HG03442 (cell line): ENCODE results near the gene ADAMTSL3.
"Not testable (repeated sequence)": the region's sequence is repeated elsewhere in the genome, so short reads cannot be mapped to it uniquely, and the experiment has no call there.

Experiments
- ATAC-seq: cut with Tn5 transposase; IDR thresholded peaks from one replicate; pipeline ENCODE4 v1.9.1; 2021; ENCODE audit warnings: mild to moderate bottlenecking, moderate library complexity; ENCODE audit not compliant: unreplicated experiment

ADAMTSL3 gene

DNA sequence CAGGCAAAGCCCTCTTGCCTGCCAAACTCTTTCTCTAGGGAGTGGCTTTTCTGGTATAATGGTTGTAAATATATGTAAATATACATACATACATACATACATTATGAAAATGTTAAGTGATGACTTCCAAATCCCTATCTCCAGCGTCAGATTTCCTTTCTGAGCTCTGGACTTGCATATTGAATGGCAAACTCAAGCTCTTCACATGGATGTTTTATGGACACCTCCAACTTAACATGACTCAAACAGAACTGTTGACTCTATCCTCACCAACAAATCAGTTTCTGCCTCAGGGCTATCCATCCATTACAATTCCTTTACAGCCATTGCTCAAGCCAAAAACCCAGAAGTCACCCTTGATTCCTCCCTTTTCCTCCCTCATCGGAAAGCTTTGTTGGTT is 45.1 kb downstream of the ADAMTSL3 start:
- ATAC-seq: no peak

DNA sequence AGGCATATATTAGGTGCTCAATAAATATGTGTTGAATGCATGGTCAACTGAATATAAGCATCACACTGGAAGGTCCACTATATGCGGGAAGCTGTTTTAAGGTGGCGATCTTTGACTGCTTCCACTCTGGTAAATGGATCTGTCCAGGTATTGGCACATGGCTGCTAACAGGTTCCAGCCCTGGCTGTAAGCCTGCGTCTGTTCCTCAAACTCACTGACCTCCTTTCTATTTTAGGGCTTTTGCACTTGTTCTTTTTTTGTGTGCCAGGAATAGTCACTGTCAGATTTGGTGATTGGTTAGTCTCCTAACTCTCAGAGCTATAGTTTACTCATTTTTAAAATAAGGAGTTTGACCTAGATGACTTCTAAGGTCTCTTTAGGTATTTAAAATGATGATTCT is 46.2 kb downstream of the ADAMTSL3 start:
- ATAC-seq: no peak

DNA sequence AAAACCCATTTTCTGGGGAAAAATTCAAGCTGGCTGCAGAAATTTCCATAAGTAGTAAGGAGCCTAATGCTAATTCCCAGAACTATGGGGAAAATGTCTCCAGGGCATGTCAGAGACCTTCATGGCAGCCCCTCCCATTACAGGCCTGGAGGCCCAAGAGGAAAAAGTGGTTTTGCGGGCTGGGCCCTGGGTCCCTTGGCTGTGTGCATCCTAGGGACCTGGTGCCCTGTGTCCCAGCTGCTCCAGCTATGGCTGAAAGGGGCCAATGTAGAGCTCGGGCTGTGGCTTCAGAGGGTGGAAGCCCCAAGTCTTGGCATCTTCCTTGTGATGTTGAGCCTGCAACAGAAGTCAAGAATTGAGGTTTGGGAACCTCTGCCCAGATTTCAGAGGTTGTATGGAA is 48.4 kb downstream of the ADAMTSL3 start:
- ATAC-seq: not testable (repeated sequence)

DNA sequence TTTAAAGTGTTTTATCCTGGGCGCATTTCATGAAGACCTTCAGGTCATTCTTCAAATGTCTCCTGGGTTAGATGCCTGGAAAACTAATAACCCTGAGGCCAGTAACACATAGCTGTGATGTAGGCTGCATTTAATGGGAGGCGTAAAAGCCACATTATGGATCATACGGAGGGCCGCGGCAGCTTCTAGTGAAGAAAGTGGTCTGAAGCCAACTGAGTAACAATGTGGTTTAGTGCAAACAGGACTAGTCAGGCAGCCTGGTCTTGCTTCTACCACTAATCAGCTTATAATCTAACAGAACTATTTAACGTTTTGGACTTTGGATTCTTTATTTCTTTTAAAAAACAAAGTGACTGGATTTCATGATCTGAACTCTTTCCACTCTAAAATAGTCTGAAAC is 54.4 kb downstream of the ADAMTSL3 start:
- no peak for ATAC-seq

DNA sequence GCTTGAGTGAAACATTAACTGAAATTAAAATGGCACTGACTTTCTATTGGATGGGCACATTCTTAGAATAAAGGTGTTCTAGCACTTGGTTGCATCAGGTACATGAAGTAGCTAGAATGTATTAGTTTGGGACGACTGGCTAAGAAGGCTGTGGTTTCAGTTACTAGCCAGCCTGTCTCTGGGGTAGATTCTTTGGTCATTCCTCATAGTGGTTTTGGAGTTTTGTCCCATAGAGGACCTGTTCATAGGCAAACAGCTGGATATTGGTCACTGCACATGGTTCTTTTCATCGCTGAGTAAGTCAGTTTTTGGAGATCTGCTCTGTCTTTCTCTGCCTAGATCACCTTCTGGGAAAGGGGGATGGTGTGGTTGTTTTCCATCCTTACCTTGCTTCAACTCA is 55.3 kb downstream of the ADAMTSL3 start:
- no peak for ATAC-seq

DNA sequence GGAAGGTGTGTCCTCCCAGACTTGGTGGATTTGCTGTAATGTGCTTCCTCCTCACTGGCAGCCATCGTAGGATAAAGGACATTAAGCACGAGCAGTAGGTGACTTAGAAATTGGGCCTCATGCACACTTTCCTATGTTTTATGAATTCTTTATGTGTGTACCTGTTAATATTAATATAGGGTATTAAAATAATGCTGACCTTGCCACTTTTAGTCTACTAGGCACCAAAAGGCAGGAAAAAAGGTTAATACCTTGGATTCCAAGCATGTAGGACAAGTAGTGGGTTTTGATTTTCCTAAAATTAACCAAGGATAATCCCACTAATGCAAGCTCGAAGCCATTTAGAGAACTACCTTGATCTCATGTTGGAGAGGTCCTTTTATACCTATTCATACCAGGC is 55.9 kb downstream of the ADAMTSL3 start:
- ATAC-seq: no peak

DNA sequence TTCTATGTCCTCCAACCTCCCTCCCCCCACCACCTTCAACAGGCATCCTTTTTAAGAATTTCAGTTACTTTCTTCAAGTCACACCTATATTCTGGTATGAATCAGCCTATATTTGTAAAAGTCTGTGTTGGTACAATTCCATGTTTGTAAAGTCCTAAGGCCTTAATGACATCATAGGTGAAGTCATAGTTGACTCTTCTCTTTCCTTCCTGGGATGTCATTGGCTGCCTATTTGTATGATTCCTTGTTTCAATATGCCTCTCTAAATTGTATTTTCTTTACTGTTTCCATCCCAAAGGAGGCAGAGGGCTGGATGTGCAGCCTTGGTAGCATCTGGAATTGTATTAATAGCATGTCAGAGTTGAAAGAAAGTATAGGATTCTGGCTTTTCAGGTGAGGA is 56.5 kb downstream of the ADAMTSL3 start:
- ATAC-seq: no peak

DNA sequence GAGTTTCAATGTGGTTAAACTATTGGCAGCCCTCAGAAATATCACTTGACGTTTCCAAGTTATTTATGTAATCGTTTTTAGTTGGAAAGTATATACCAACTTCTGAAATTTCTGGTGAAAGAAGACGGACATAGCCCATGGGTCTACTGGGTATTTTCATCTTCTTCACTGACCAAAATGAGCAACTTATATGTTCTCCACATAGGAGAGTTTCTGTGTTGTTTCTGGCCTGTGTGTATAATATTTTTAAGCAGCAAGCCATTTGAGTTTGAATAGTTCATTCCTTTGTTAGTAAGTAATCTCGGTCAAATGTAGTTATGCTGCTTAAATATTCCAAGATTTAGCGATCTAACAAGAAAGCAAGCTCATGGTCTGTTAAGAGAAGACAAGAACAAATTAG is 57.3 kb downstream of the ADAMTSL3 start:
- no peak for ATAC-seq

DNA sequence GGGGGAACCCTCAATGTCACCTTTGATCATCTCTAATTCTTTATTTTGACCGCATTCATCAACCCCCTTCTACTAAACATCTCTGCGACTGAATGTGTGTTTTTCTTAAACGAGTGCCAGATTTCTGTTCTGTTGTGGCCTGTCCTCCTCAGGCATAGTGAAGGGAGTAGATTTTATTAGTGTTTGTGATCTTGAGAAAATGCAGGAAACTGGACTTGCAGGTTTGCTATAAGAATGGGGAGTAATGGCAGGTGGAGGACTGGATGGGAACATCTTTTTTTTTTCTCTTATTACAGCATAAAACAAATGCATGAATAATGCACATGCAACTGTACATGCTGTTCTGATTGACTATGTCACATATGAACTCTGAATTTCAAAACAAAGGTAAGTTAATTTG is 59.3 kb downstream of the ADAMTSL3 start:
- no peak for ATAC-seq

DNA sequence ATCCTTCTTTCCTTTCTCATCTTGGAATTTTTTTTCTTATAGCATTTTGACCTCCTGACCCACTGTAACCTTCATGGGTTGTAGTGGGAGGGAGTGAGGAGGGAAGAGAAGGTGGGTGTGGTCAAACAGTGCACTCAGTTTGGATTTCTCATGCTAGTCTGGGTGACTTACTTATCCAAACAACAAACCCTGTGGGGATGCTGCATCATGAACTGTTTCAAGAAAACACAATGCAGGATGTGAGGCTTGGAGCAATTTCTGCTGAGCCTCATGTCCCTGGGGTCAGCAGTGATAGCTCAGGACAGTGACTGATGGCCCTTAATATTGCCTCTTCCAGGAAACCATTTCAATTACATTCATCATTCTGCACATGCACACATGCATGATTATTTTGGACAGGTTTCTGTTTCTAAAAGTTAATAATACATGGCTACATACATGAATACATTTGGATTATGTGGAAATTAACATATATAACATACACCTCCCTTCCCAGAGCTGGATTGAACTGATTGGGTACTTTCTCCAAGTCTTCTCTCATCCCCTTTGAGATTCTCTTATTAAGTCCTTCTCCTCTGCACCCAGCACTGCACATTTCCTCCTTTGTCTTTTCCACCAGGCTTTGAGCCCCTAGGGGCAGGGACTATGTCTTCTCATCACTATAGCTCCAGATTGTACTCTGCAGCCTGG is 61.2 kb downstream of the ADAMTSL3 start:
- ATAC-seq: no peak

DNA sequence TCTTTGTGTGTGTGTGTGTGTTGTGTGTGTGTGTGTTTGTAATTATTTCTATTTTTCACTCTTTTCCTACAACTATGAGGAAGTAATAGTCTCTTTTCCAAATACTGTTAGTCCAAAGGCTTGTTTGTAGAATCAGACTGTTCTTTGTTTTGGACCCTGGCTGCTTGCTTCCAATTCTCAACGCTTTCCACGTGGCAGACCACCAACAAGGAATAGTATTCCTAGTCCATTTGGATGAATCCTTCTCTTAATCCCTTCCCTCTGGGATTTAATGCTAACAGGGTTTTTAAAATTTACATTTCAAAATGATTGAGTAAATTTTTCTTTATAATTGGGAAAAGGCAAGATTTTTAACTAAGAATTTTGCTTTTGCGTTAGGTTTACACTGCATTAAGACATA is 62.7 kb downstream of the ADAMTSL3 start:
- ATAC-seq: no peak

DNA sequence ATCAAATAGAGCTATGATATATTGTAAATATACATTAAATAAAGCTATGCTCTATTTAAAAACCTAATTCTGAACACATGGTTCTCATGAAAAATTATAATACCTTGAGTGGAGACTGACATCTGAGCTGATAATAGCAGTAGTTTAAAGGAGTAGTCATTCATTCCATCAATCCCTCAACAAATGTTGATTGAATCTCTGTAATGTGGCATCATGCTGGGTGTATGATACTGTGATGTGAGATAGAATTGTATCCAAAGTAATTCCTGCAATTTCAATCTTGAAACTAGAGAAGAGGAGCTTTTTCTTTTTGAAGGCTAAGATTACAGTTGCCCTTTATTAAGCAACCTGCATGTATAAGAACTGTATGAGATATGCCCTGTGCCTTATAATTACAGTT is 63.1 kb downstream of the ADAMTSL3 start:
- no peak for ATAC-seq

DNA sequence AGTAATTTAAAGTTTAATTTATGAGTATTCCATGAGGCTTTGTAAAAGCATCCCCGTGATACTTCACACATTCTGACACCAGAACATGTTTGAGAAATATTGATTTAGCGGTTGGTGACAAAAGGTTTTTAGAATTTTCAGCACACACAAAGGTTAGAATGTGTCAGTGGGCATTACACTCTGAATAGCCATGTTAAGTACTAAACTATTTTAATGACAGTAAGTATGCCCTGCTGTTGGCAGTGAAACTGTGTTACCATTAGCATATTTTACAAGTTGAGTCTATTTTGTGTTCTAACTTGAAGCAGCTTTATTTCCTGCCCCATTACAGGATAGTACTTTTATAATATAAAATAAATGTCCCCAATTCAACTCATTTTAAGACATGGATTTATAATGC is 66.5 kb downstream of the ADAMTSL3 start:
- ATAC-seq: no peak

DNA sequence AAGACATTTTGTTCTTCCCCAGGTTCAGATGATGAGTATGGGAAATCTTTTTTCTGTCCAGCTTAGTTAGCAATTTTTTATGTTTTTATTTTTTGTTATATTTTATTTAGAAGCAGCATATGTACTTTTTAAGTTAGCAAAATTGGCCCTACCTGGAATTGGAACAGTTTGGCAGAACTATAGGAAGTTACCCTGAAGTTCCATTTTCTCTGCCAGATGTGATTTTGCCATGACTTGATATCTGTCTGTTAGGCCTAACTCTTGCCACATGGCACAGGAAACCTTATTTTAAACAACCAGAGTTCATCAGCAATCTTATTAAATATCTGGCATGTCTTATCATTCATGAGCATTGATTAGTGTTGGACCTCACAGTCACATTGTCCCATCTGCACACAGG is 67.1 kb downstream of the ADAMTSL3 start:
- no peak for ATAC-seq

DNA sequence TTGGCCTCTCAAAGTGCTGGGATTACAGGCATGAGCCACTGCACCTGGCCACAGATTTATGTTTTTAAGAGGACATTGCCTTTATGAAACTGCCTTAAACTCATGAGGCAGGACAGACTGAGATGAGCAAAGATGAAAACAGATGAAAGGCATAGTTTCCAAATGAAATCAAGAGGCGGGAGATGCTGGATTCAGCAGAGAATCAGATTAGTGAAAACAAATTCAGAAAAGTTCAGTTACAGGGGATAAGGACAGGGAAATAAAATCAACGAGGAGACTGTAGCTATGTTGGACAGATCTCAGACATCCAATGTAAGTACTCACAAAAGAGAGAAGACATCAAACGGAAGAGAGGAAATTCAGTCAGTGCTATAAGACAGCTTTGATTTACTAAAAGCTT is 68.1 kb downstream of the ADAMTSL3 start:
- no peak for ATAC-seq

DNA sequence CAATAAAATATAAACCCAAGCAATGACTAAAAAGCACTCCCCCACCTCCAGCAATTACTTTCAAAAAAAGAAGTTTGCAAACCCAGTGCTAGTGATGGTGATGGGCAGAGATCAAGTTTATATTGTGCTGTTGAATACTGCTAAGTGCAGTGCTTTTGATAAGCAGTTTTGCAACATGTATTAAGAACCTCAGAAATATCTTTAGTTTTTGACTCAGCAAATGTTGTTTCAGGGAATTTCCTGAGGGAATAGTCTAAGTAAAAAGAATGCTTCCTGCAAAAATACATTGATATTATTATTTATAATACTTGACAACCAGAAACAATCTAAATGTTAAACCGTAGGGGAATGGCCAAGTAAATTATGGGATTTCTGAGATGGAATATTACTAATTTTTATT is 69.3 kb downstream of the ADAMTSL3 start:
- no peak for ATAC-seq

DNA sequence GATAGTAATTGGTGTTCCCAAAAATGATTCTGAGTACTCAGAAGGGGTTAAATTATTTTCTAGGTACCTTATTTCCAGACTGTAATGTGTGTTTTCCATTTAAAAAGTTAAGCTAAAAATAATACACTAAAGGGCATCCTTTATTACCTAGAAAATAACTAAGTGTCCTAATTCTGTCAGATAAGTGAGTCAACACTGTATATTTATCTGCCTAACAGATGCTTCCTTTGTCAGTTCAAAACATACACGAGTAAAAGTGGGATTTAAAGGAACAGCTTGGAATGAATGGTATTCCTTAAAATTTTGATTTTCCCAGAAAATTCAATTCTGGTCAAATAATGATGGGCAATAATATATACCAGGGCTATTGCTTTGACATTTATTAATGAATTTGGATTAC is 78.3 kb downstream of the ADAMTSL3 start:
- no peak for ATAC-seq

DNA sequence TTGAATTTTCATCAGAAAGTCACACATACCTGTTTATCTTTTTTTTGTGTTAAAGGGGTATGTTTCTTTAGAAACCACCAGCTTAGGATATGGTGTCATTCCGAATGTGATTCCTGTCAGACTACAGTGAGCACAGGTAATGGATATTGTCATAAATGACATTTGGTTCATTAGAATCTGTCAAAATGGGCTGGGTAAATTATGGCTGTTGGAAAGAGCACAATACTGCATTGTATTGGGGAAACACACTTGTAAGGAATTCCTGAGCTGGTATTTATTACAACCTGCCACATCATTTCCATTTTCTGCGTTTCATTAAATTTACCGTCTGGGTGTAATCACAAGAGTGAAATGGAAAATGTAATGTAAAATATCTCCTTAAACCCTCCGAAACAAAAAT is 78.8 kb downstream of the ADAMTSL3 start:
- ATAC-seq: no peak

DNA sequence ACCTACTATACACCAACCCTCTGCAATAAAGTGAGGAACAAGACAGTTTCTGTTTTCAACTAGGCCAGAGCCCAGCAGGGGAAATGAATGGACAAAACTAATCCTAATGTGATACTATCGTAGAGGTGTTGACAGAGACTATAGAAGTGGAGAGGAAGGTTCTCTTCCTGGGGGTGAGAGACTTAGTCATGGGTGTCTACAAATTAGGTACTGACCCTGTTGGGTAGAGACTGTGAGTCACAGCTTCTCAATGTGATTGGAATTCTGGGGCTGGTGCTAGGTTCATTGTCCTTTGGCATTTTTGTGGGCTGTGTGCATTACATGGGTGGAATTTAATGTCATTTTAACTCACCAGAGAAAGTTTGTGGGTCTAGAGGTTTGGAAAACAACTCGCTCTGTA is 79.3 kb downstream of the ADAMTSL3 start:
- no peak for ATAC-seq

DNA sequence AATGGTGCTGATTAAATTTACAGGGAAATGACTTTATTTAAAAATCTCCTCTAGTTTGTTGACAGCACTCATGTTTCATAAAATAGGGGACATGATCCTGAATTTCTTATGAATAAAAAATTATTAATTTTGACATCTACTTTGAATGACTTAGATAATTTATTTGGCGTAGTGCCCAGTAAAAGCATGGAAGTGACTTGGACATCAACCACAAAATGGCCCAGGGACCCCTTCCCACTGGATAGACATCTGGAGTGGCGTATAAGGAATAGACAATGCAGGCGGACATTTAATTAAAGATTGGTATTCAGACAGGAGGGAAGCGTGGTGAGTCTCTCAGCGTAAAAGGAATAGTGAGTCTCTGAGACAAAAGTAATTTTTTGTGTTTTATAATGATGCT is 79.8 kb downstream of the ADAMTSL3 start:
- no peak for ATAC-seq

DNA sequence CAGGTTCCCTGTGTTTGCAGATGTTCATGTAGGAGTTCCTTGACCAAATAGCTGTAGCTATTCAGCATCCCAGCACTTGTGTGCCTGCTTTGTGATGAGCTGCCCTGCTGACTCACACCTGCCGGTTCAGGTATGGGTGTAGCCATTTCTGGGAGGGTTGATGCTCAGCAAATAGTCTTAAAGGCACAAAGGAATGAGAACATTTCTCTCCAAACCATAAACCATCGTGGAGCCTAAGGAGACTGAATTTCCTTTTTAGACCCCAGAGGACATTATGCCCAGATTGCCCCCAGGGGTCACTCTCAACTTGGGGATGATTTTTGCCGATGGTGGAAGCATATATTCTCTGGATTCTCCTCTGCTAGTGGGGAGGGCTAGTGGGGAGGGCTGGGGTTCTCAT is 80.6 kb downstream of the ADAMTSL3 start:
- no peak for ATAC-seq

DNA sequence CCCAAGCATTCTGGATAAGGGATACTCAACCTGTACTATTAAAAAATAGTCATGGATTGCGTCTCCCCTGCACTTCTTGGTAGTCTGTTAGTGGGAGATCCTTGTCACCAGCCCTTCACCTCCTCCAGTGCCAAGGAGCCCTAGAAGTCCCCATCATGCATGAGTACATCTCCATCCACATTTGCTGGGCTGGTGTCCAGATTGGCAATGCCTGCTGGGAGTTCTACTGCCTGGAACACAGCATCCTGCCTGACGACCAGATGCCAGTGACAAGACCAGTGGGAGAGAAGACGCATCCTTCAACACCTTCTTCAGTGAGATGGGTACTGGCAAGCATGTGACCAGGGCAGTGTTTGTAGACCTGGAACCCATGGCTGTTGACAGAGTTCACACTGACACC is 85.7 kb downstream of the ADAMTSL3 start:
- ATAC-seq: no peak

DNA sequence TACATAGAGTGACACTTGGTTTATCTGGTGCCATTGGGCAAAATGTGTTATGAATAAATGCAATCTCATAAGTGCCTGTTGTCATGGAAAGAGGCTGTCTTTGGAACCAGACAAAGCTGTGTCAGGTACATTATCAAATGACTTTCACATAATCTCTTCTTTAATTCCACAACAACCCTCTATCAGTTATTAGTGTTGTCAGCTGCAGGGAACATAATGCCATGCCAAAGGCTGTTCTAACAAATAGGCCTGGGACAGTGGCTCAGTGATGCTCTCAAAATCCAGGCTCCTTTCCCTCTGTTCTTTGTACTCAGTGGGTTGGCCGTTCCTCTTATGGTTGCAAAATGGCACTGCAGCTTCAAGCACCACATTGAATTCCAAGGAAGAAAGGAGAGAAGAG is 91.8 kb downstream of the ADAMTSL3 start:
- no peak for ATAC-seq

DNA sequence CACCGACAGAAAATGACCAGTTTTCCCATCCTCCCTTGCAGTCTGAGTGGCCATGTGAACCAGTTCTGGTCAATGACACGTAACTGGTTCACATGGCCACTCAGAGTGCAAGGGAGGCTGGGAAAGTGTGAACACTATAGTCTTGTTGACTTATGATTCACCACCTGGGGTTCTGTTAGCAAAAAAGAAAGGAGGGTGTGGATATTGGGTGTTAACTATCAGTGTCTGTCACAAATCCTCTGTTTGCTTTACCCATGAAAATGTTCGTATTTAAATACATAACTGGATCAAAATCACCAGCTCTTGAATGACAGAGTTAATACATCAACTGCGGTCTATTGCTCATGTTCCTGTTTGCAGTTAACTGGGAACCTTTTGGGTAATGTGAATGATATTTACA is 92.3 kb downstream of the ADAMTSL3 start:
- ATAC-seq: no peak
